ENCODE data around the gene PPP1R9A.
"Not testable (repeated sequence)": the region's sequence is repeated elsewhere in the genome, so short reads cannot be mapped to it uniquely, and the experiment has no call there.

The PPP1R9A gene

DNA sequence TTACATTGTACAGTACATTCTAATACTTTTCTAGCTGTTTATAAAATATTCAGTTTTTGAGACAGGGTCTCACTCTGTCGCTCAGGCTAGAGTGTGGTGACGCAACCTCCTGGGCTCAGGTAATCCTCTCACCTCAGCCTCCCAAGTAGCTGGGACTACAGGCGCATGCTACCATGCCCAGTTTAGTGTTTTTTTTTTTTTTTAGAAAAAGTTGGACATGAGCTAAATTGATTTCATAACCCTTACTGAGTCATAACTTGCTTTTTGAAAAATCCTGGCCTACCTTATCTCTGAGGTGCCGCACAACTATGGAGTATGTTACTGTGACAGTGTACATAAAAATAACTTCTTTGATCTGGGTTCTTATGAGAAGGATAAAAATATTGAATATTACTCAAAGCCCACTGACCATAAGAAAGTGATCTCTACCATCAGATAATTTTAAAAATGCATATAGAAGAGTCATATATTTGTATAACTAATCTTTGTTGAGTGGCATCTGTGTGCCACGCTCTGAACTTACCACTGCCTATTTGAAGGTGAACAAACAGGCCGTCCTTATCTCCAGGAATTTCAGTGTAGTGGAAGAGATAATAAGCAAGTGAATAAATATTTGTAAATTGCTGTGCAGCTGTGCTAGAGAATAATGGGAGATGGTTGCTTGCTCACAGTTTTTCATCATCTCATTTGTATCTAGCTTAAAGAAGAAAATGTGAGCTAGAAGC is 73.2 kb downstream of the PPP1R9A start:
- DNase-seq (ENCODE audit: low read depth) = no peak

DNA sequence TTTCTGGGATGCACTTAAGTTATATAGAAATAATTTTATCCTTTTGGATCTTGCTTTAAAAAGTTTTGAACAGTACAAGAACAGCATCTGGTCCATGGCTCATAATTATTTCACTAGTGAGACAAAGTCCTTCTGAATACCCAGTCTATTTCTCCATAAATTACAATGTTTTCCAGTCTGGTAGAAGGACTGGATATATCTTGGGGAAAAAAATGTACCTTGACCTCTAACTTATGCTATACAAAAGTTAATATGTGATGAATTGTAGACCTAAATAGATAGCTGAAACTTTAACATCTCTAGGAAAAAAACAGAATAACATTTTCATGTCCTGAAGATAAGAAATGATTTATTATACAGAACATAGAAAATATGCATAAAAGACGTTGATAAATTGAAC is 88.5 kb downstream of the PPP1R9A start:
- DNase-seq (ENCODE audit: low read depth) = no peak

DNA sequence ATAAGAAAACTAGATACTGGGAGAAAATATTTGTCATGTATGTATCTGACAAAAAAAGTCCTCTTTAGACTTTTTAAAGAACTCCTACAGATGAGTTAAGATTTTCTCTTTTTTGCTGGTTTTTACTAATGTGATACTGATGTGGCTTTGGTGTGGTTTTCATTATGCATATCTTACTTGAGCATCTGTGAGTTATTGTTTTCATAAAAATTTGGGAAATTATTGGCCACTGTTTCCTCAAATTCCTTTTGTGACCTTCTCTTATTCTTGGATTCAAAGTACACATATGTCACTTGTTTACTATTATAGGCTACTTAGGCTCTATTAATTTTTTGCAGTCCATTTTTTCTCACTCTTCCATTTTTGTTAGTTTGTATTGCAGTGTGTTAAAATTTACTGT is 89.0 kb downstream of the PPP1R9A start:
- no peak for DNase-seq (ENCODE audit: low read depth)

DNA sequence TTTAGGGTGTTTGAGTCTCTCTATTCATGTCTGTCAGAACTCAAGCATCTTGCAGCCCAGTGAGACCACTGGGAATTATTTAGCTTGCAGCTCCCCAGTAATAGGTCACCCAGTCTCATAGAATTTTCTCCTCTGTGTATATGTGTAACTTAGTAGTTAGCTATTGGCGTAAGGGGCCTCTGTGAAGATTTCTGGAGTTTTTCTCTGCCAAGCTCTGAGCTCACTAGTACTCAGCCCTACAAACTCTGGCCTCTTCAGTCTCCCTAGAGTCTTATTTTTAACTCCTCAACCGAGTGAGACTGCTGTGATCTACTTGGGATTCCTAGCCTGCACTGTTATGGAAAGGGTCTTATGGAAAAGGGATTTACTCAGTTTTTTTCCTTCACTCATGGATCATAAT is 90.2 kb downstream of the PPP1R9A start:
- no peak for DNase-seq (ENCODE audit: low read depth)

- DNase-seq (ENCODE audit: low read depth) = no peak
Measured at GRCh38 chr7:94998266-94999068, 91.1 kb downstream of the PPP1R9A start.

DNA sequence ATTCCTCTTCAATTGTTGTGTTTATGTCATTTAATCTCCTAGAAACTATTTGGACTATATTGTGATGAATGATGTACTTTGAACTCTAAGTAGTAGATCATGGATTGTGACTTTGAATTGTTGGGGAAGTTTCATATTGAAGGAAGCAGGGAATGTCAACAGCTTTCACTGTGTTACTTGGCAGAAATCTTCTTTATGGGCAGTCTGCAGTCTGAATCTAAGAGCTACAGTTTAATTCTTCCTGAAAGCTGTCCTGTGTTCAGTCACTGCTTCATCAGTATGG is 91.6 kb downstream of the PPP1R9A start:
- DNase-seq (ENCODE audit: low read depth) = no peak

DNA sequence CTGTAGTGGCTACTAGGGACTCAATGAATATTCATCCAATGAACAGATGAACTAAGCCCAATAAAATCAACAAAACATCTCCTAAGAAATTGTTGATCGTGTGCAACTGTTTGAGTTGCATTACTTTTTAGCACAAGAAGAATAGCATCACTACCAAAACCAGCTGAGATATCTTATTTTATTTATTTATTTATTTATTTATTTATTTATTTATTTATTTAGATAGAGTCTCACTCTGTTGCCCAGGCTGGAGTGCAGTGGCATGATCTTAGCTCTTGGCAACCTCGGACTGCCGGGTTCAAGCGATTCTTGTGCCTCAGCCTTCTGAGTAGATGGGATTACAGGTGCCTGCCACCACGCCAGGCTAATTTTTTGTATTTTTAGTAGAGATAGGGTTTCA is 92.2 kb downstream of the PPP1R9A start:
- DNase-seq (ENCODE audit: low read depth) = not testable (repeated sequence)

- DNase-seq (ENCODE audit: low read depth) = no peak
Measured at GRCh38 chr7:95001258-95001657, 93.9 kb downstream of the PPP1R9A start.

GRCh38 chr7:95001815-95002561 is 94.6 kb downstream of the PPP1R9A start:
- DNase-seq (ENCODE audit: low read depth) = no peak

DNA sequence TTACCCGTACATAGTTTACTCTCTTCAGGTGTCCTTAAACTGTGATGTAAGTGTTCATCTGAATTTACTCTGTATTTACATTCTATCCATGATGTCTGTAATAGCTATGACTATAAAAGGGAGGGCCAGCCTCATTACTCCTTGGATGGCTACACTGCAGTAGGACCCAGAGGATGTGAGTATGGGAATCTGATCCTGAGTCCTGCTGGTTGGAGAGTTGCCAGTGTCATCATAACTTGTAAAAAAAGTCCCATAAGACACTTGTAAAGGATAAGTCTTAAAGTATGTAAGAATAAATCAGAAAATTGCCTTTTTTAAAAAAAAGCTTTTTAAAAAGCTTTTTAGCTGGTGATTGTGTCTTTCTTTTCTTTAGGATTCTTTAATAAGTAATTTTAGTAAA is 95.4 kb downstream of the PPP1R9A start:
- DNase-seq (ENCODE audit: low read depth) = no peak

GRCh38 chr7:95004618-95005247 is 97.3 kb downstream of the PPP1R9A start:
- DNase-seq (ENCODE audit: low read depth) = no peak

GRCh38 chr7:95006010-95006409 is 98.6 kb downstream of the PPP1R9A start:
- DNase-seq (ENCODE audit: low read depth) = no peak

- not testable (repeated sequence) for DNase-seq (ENCODE audit: low read depth)
Measured at GRCh38 chr7:95008773-95009172, 101.4 kb downstream of the PPP1R9A start.

- DNase-seq (ENCODE audit: low read depth) = no peak
Measured at GRCh38 chr7:95011146-95011928, 103.9 kb downstream of the PPP1R9A start.

DNA sequence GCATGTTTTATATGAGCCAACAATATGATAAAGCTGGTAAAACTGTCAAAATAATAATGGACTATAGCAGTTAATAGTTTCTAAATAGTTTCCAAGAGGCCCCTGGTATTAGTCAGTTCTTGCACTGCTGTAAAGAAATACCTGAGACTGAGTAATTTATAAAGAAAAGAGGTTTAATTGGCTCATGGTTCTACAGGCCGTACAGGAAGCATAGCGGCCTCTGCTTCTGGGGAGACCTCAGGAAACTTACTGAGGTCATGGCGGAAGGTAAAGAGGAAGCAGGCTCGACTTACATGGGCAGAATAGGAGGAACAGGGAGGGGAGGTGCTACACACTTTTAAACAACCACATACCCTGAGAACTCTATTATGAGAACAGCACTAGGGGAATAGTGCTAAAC is 104.6 kb downstream of the PPP1R9A start:
- DNase-seq (ENCODE audit: low read depth) = no peak

GRCh38 chr7:95018021-95018420 is 110.6 kb downstream of the PPP1R9A start:
- no peak for DNase-seq (ENCODE audit: low read depth)

DNA sequence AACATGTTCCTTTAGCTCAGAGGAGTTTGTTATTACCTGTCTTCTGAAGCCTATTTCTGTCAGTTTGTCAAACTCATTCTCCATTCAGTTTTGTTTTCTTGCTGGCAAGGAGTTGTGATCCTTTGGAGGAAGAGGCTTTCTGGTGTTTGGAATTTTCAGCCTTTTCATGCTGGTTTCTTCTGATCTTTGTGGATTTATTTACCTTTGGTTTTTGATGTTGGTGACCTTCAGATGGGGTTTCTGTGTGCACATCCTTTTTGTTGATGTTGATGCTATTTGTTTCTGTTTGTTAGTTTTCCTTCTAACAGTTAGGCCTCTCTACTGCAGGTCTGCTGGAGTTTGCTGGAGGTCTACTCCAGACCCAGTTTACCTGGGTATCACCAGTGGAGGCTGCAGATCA is 118.6 kb downstream of the PPP1R9A start:
- DNase-seq (ENCODE audit: low read depth) = no peak

DNA sequence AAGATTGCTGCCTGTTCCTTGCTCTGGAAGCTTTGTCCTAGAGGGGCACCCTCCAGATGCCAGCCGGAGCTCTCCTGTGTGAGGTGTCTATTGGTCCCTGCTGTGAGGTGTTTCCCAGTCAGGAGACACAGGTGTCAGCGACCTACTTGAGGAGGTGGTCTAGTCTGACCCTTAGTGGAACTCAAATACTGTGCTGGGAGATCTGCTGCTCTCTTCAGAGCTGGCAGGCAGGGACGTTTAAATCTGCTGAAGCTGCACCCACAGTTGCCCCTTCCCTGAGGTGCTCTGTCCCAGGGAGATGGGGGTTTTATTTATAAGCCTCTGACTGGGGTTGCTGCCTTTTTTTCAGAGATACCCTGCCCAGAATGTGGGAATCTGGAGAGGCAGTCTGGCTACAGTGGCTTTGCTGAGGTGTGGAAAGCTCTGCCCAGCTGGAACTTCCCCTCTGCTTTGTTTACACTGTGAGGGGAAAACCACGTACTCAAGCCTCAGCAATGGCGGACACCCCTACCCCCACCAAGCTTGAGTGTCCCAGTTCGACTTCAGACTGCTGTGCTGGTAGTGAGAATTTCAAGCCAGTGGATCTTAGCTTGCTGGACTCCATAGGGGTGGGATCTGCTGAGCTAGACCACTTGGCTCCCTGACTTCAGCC is 119.2 kb downstream of the PPP1R9A start:
- no peak for DNase-seq (ENCODE audit: low read depth)

DNA sequence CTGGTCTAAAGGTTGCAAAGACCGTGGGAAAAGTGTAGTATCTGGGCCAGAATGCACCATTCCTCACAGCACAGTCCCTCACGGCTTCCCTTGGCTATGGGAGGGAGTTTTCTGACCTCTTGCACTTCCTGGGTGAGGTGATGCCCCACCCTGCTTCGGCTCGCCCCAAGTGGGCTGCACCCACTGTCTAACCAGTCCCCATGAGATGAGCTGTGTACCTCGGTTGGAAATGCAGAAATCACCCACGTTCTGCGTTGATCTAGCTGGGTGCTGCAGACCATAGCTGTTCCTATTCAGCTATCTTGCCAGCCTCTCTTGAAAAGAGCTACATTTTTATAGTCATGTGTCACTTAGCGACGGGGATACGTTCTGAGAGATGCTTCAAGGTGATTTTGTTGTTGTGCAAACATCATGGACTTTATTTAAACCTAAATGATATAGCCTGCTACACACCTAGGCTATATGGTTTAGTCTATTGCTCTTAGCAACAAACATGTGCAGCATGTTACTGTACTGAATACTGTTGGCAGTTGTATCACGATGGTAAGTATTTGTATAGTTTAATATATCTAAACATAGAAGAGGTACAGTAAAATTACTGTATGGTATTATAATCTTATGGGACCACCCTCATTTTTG is 120.0 kb downstream of the PPP1R9A start:
- no peak for DNase-seq (ENCODE audit: low read depth)

- DNase-seq (ENCODE audit: low read depth) = no peak
Measured at GRCh38 chr7:95028683-95029082, 121.3 kb downstream of the PPP1R9A start.

DNA sequence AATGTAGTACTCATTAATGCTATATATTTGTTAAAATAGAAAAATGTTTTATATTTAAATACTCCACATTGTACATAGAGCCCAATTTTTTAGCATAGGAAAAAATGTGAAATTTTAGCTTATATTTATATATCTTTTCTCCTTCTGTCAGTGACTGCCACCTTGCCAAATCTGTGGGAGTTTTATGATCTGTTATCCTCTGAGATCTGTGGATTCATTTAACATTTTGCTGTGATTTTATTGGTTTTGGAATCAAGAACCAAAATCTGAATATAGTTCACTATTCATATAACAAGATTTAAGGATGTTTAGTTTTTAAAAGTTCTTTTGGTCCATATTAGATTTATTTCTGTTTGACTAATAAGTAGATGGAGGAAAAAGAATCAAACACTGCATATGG is 127.9 kb downstream of the PPP1R9A start:
- DNase-seq (ENCODE audit: low read depth) = no peak
